ENCODE measurements around the gene TMC6. TPM values are rescaled to one million over a fixed set of nuclear protein-coding genes. Genes with fewer than 3 reads are reported as not detected.
A peak's percentile ranks its signal among the peaks of the same experiment; 100 is the strongest.

The TMC6 gene
- total RNA-seq, 4 donors from 2014 or later, result 0.27 to 4.9 (median 2.6) TPM

DNA sequence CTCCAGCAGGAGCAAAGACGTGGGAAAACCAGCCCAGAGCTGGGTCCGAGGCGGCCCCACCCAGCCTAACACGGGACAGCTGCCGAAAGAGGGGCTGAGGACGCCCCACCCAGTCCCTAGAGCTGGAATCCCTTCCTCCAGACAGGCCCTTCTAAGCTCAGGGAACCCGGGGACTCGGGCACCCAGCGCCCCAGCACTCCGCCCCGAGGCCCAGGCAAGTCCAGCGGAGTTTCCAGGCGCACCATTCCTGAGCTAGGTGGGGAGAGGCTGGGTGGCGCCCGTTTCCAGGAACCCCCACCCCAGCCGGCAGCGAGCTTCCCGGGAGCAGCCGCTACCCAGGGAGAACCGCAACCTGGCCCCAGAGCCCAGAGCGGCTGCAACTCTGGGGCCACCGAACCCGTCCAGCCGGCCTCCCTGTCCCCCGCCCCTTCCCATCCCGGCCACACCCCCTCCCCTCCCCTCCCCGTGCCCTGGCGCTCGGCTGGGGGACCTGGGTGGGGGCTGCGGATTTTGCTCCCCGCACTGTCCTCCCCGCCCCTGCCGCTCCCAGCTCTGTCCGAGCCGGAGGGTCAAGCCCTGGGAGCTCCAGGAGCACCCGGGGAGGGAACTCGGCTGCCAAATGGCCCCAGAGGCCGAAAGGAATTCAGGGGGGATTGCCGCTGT, 536 bp downstream of the TMC6 start:
- TF ChIP-seq, protein P1, sequence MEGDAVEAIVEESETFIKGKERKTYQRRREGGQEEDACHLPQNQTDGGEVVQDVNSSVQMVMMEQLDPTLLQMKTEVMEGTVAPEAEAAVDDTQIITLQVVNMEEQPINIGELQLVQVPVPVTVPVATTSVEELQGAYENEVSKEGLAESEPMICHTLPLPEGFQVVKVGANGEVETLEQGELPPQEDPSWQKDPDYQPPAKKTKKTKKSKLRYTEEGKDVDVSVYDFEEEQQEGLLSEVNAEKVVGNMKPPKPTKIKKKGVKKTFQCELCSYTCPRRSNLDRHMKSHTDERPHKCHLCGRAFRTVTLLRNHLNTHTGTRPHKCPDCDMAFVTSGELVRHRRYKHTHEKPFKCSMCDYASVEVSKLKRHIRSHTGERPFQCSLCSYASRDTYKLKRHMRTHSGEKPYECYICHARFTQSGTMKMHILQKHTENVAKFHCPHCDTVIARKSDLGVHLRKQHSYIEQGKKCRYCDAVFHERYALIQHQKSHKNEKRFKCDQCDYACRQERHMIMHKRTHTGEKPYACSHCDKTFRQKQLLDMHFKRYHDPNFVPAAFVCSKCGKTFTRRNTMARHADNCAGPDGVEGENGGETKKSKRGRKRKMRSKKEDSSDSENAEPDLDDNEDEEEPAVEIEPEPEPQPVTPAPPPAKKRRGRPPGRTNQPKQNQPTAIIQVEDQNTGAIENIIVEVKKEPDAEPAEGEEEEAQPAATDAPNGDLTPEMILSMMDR (IDR thresholded peaks at IDR 0.05 in 4 of 5, conservative IDR thresholded peaks at IDR 0.05 in 1 of 5), result no peak
- no peak for TF ChIP-seq POLR2A (IDR thresholded peaks at IDR 0.05)
- no peaks in the 10 kb centered on the region for H3K36me3 ChIP-seq
- in situ Hi-C loops (cut with MboI; ENCODE audit: low sequenced_read_pairs in 4 of 4), result no loop called here
- ATAC-seq, result peak in 1 of 2 donors; percentile 2
- H3K9me3 ChIP-seq, result no peaks in the 10 kb centered on the region
- intact Hi-C loops (cut with DNase I; ENCODE audit: low total_unique reads), result no loop called here
- H3K4me3 ChIP-seq, result peak overlapping the region; percentile 48 to 74 (median 62)
- H3K27me3 ChIP-seq, result peaks cover 20 to 47% (median 40%) of the 10 kb centered on the region in 3 donors
- peaks cover 5 to 31% of the 10 kb centered on the region in 2 donors for H3K4me1 ChIP-seq
- DNase-seq, result no peak
- peak overlapping the region; percentile 0 to 73 (median 66) for H3K27ac ChIP-seq

DNA sequence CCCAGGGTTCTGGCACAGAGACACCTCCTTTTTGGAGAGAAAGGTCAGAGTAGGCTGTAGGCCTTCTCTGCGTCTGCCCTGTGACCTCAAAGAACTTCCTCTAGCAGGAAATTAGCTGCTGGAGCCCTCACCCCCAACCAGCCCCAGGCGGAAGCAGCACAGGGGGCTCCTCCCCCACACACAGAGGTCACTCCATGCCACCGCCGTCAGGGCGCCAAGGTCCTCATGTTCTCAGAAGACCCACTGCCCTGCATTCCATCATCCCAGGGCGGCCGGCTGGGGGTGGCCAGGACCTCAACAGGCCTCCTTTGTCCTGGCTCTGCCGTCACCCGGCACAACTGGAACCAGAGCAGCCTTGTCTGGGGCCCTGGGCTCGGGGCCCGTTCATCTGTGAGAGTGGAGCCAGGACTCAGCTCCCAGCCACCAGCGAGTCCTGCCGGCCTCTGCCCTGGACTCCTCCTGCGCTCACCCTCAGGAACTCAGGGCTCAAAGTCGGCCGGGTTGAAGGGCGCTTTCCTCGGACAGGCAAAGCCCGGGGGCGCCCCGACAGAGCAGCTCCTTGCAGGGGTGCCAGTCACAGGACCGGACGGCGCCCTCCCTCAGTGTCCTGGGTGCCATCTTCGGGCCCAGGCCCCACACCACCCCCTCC, 1.2 kb downstream of the TMC6 start:
- intact Hi-C loops (cut with DNase I; ENCODE audit: low total_unique reads), result no loop called here
- in situ Hi-C loops (cut with MboI; ENCODE audit: low sequenced_read_pairs in 4 of 4), result no loop called here

DNA sequence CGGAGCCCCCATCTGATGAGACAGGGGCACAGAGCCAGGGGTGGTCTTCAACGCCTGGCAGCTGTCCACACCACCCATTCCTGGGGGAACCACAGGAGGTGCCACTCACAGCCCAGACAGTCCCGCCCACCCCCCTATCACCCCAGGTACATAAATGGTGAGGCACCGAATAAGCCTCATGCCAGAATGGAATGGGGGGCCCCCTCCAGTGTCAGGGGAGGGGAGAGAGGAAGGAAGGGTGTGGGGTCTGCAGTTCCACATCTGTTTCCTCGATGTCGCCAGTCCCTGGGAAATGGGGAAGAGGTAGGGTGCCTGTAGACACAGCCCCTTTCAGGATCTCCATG, 1.7 kb downstream of the TMC6 start:
- intact Hi-C loops (cut with DNase I; ENCODE audit: low total_unique reads), result no loop called here
- H3K36me3 ChIP-seq, result no peaks in the 10 kb centered on the region
- no peak for TF ChIP-seq POLR2A (IDR thresholded peaks at IDR 0.05)
- TF ChIP-seq, protein P1 (IDR thresholded peaks at IDR 0.05 in 4 of 5, conservative IDR thresholded peaks at IDR 0.05 in 1 of 5), result no peak
- peaks cover 5 to 25% of the 10 kb centered on the region in 2 donors for H3K4me1 ChIP-seq
- DNase-seq, result no peak
- peak overlapping the region in 2 of 4 donors; percentile 59 to 66 for H3K4me3 ChIP-seq
- H3K27me3 ChIP-seq, result peaks cover 20 to 44% (median 34%) of the 10 kb centered on the region in 3 donors
- peak overlapping the region; percentile 0 to 73 (median 66) for H3K27ac ChIP-seq
- no peaks in the 10 kb centered on the region for H3K9me3 ChIP-seq
- no peak for ATAC-seq
- in situ Hi-C loops (cut with MboI; ENCODE audit: low sequenced_read_pairs in 4 of 4), result no loop called here

More for the DNA sequence above, 1.2 kb downstream of the TMC6 start:
- peak in 1 of 2 donors; percentile 44 for DNase-seq
- peak; percentile 20 to 32 for ATAC-seq
- TF ChIP-seq, protein P1 (IDR thresholded peaks at IDR 0.05 in 4 of 5, conservative IDR thresholded peaks at IDR 0.05 in 1 of 5), result no peak
- no peak for TF ChIP-seq POLR2A (IDR thresholded peaks at IDR 0.05)
- Histone ChIP-seq H3K9me3 (no peaks in the 10 kb centered on the region), H3K27me3 (peaks cover 20 to 47% (median 39%) of the 10 kb centered on the region in 3 donors), H3K4me3 (peak overlapping the region; percentile 48 to 74 (median 62)), H3K4me1 (peaks cover 5 to 30% of the 10 kb centered on the region in 2 donors), H3K36me3 (no peaks in the 10 kb centered on the region), H3K27ac (peak overlapping the region; percentile 0 to 73 (median 66))

DNA sequence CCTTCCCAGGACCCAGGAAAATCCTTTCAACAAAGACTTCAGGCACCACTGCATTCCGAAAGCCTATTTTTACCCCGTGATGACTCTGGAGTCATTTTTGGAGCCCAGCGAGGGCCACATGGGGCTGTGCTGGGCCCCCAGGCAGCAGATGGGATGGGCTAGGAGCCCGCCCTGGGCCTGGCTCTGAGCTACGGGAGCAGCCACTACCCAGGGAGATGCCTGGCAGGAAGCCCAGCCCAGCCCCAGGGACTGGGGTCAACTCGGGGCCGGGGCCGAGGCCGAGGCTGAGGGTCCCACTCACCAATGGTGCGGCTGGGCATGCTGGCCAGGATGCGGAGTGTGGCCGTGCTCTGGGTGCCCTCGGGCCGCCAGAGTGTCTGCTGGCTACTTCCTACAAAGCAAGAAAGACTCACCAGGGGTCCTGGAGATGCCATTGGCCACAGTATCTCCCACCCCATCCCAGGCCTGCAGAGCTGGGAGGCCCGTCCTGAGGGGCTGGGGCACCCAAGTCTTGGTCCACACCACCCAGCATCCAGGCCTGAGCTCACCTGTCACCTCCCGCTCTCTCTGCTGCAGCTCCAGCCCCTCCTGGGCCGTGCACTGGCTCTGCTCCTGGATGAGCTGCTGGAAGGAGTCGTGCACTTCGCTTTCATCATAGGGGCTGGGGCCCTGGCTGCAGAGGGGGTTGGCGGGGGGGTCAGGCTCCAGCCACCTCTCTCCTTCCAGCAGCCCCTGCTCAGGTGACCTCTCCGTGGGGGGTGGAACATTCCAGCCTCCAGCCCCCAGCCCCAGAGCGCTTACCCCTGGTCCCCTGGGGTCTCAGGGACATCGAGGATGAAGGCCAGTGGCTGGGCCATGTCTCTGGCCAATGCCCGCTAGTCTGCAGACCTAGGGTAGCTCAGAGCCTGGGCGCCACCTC, 2.3 kb downstream of the TMC6 start:
- intact Hi-C loops (cut with DNase I; ENCODE audit: low total_unique reads) (no loop called here), in situ Hi-C loops (cut with MboI; ENCODE audit: low sequenced_read_pairs in 4 of 4) (no loop called here)
- H3K27ac ChIP-seq, result peak overlapping the region; percentile 7 to 73 (median 66)
- ATAC-seq, result no peak
- peaks cover 18 to 37% (median 27%) of the 10 kb centered on the region in 3 donors for H3K27me3 ChIP-seq
- no peak for DNase-seq
- no peak overlapping the region for H3K4me3 ChIP-seq
- H3K4me1 ChIP-seq, result peaks cover 5 to 24% of the 10 kb centered on the region in 2 donors
- TF ChIP-seq POLR2A (IDR thresholded peaks at IDR 0.05), result no peak
- TF ChIP-seq, protein P1 (IDR thresholded peaks at IDR 0.05 in 4 of 5, conservative IDR thresholded peaks at IDR 0.05 in 1 of 5), result no peak
- no peaks in the 10 kb centered on the region for H3K9me3 ChIP-seq
- no peaks in the 10 kb centered on the region for H3K36me3 ChIP-seq
